ENCODE results near the gene INSIG1. TPM values are rescaled to one million over a fixed set of nuclear protein-coding genes. Genes with fewer than 3 reads are reported as not detected.

Gene INSIG1
- total and polyA plus RNA-seq, 12 donors, result 9.9 to 249 (median 56.1) TPM

DNA sequence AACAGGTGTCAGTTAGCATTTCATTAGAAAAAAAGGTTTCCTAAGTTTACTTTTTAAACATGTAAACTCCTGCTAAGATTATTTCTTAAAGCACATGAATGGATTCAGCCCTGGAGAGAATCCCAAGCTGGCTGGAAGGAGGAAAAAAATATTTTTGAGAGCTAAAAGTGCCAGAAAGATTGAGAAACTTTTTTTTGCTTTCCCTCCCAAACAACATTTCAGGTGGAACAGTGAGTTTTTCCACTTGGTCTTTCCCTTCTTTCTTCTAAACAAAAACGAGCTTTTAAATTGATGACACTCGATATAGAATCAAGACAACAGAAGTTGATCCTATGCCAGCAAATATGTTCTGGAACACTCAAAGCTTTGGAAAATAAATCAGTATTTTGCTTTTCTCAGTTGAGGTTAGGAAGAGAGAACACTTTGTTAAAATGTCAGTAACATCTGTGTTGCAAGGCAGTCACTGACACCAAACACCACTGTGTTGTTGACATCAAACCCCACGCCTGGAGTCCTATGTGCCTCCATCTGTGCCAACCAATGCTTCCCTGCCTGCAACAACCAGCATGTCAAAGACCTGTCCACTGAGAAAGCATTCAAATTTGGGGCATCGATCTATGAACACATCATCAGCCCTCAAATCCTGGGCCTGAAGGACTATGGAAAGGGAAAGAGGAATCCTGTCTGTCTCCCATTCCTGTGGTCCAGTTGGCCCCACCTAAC is 22.9 kb upstream of the INSIG1 start:
- no peaks in the 10 kb centered on the region for H3K36me3 ChIP-seq (replicated peaks in 1 of 2)
- no peaks in the 10 kb centered on the region for H3K27me3 ChIP-seq
- intact Hi-C loops (cut with DNase I), result no loop called here
- no peak overlapping the region for H3K4me3 ChIP-seq
- H3K9me3 ChIP-seq (replicated peaks in 1 of 3), result no peaks in the 10 kb centered on the region
- no peaks in the 10 kb centered on the region for H3K4me1 ChIP-seq (replicated peaks in 1 of 2)
- no peak overlapping the region for H3K27ac ChIP-seq
- no peak for DNase-seq
- no peak for TF ChIP-seq POLR2A (IDR thresholded peaks at IDR 0.05)
- TF ChIP-seq, protein P1, sequence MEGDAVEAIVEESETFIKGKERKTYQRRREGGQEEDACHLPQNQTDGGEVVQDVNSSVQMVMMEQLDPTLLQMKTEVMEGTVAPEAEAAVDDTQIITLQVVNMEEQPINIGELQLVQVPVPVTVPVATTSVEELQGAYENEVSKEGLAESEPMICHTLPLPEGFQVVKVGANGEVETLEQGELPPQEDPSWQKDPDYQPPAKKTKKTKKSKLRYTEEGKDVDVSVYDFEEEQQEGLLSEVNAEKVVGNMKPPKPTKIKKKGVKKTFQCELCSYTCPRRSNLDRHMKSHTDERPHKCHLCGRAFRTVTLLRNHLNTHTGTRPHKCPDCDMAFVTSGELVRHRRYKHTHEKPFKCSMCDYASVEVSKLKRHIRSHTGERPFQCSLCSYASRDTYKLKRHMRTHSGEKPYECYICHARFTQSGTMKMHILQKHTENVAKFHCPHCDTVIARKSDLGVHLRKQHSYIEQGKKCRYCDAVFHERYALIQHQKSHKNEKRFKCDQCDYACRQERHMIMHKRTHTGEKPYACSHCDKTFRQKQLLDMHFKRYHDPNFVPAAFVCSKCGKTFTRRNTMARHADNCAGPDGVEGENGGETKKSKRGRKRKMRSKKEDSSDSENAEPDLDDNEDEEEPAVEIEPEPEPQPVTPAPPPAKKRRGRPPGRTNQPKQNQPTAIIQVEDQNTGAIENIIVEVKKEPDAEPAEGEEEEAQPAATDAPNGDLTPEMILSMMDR (IDR thresholded peaks at IDR 0.05), result no peak
- WGBS, 4 donors, result 67 to 70% (median 70%) methylated on average over 4 of the region's 4 CpGs

DNA sequence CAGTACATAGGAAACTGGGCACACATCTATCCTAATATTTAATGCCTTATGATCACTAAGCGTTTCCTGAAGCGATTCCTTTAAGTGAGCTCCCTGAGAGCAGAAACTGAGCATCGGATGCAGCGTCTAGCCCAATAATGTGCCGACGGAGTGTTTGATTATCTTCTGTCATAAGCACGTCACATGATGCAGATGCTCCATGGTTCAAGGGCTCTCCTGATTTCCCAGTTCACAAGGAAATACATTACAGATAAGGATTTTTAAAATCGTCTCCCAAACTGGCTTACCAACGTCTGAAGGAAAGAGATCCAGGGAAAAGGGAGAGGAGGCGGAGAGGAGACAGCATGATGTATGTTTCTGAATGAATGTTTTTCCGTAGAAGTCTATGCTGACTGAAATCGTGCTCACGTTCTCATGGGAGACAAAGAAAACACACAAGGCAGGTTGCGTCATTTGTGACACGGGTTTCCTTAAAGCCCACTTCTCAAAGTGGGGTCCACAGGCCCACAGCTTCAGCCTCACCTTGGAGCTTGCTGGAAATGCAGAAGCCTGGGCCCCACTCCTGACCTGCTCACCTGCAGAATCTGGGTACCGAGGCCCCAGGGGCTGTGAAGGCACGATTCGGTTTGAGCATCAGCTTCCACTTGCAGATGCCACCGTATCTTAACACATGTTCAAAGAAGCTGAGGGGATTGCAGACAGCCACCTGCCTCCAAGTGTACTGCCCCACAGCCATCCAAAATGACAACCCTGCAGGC is 21.5 kb upstream of the INSIG1 start:
- no peaks in the 10 kb centered on the region for H3K36me3 ChIP-seq (replicated peaks in 1 of 2)
- H3K27ac ChIP-seq, result no peak overlapping the region
- DNase-seq, result no peak
- intact Hi-C loops (cut with DNase I), result no loop called here
- H3K27me3 ChIP-seq, result no peaks in the 10 kb centered on the region
- no peaks in the 10 kb centered on the region for H3K4me1 ChIP-seq (replicated peaks in 1 of 2)
- H3K4me3 ChIP-seq, result no peak overlapping the region
- no peaks in the 10 kb centered on the region for H3K9me3 ChIP-seq (replicated peaks in 1 of 3)
- TF ChIP-seq POLR2A (IDR thresholded peaks at IDR 0.05), result no peak
- TF ChIP-seq, protein P1 (IDR thresholded peaks at IDR 0.05), result no peak
- 66 to 72% (median 69%) methylated on average over 16 to 19 of the region's 19 CpGs for WGBS, 4 donors

DNA sequence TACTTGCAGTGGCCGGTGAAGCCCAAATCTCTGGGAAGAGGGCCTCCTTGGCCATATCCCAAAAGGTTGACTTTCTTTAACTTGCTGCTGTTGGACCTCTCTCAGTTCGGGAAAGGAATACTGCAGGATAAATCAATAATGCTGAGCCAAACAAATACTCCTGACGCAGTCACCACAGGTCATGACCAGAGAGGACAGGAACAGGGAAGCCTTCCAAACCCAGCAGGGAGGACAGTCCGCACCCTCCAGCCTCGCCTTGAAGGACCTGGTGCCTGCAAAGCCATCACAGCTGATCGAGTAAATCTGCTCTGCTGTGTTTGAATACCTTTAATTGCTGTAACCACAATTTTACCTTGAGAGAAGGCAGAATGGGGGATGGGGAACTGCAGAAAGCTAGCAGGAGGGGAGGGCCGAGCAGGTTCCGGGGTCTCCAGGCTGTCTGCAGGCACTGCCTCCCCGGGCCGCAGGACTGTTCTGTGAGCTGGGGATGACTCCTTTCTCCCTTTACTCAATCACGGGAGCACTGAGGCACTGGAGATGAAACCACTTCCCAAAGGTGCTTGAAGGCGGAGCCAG is 20.8 kb upstream of the INSIG1 start:
- Histone ChIP-seq H3K9me3 (replicated peaks in 1 of 3) (no peaks in the 10 kb centered on the region), H3K4me3 (no peak overlapping the region), H3K36me3 (replicated peaks in 1 of 2) (no peaks in the 10 kb centered on the region), H3K27me3 (no peaks in the 10 kb centered on the region), H3K4me1 (replicated peaks in 1 of 2) (no peaks in the 10 kb centered on the region), H3K27ac (no peak overlapping the region)
- no peak for TF ChIP-seq POLR2A (IDR thresholded peaks at IDR 0.05)
- TF ChIP-seq, protein P1 (IDR thresholded peaks at IDR 0.05), result no peak
- intact Hi-C loops (cut with DNase I), result no loop called here
- DNase-seq, result no peak
- WGBS, 4 donors, result 74 to 88% (median 78%) methylated on average over 10 to 12 of the region's 12 CpGs

DNA sequence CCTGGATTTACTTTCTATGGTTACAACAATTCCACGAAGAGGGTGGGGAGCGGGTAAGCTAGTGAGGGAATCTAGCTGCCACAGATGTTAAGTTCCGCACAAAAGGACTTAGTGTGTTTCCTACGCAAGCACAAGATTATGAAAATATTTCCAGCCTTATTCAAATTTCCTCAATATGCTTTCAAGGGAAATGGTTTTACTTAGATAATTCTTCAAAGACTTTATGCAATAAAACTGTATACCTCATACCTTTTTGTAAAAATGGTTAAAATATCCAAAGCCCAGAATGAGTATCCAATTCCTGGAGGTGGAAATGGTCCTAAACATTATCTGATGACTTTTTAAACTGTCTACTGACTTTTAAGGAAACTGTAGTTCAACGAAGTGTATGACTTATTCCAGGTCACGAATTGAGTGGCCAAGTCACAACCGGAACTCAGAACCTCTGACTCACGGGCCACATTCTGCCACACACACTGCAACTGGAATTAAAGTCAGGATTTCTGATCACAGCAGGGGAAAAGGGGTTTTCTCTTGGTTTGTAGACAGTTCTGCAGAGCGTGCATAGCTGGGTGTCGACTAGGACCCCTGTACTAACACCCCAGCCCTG is 20.2 kb upstream of the INSIG1 start:
- Histone ChIP-seq H3K36me3 (replicated peaks in 1 of 2) (no peaks in the 10 kb centered on the region), H3K9me3 (replicated peaks in 1 of 3) (no peaks in the 10 kb centered on the region), H3K4me1 (replicated peaks in 1 of 2) (no peaks in the 10 kb centered on the region), H3K27ac (no peak overlapping the region), H3K27me3 (no peaks in the 10 kb centered on the region), H3K4me3 (no peak overlapping the region)
- TF ChIP-seq, protein P1 (IDR thresholded peaks at IDR 0.05), result no peak
- no peak for TF ChIP-seq POLR2A (IDR thresholded peaks at IDR 0.05)
- intact Hi-C loops (cut with DNase I), result no loop called here
- DNase-seq, result no peak
- 77 to 84% (median 82%) methylated on average over 10 of the region's 10 CpGs for WGBS, 4 donors

Measured in adrenal gland (tissue), 12 donors.